HG02884 (cell line): ENCODE results near the gene KCNK16.
"Not testable (repeated sequence)": the region's sequence is repeated elsewhere in the genome, so short reads cannot be mapped to it uniquely, and the experiment has no call there.

ENCODE experiments used
- ATAC-seq: cut with Tn5 transposase; IDR thresholded peaks from one replicate; pipeline ENCODE4 v1.9.1; 2021; ENCODE audit warnings: mild to moderate bottlenecking, moderate library complexity; ENCODE audit not compliant: unreplicated experiment

The KCNK16 gene

DNA sequence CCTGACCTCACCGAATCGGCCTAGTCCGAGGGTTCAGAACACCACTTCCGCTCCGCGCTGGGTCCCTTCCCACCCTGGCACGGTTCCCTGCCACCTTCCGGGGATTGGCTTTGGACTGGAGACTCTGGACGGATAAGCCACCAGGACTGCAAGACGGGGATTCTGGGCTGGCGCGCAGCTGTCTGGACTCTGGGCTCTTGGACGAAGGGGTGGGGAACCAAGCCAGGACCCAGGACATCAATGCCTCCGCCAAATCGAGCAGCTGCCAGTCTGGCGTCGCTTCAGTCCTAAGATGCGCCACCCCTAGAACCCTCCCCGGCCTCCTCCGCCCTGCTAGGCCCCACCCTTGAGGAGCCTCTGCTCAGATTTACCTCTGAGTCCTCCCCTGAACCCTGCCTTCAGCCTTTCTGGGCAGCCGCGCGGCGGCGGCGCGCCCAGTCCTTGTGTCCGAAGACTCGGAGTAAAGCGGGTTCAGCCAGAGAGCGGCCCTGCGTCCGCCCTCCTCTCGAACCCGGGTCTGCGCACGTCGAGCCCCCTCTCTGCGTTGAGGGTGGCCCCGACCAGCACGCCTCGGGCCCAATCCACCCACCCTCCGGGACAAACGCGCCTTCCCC, 9.5 kb downstream of the KCNK16 start:
- ATAC-seq = no peak

DNA sequence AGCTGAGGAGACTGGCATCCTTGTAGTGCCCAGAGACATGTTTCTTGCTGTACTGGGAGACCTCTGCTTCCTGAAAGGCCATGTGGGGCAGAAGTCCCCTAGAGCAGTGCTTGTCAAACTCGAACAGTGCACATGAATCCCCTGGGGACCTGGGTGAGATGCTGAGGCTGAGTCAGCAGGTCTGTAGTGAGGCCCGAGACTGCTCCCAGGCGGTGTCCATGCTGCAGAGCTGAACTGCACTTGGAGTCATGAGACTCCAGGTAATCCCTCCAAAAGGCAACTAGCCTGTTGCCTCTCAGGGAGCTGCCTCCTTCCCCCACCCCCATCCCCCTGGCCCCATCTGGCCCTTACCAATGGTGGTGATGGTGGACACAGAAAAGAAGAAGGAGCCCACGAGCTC, 12.0 kb downstream of the KCNK16 start:
- no peak for ATAC-seq

GRCh38 chr6:39309942-39310531, 12.5 kb downstream of the KCNK16 start:
- ATAC-seq = no peak

DNA sequence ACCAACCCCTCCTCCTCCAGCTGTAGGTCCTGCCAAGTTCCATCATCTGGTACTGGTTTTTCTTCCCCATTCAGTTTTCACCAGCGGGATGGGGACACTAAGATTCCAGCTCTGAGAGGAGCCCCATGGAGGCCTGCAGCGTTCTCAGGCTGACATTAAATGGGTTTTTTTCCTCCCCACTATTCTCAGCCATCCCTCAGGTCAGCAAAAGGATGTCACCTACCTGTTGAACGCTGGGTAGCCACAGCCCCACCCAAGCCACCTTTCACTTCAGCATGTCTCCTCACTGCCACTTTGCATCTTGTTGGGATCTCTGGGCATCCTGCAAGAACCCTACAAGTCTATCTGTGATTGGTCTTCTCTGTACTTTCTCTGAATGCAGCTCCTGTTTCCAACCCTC, 15.0 kb downstream of the KCNK16 start:
- ATAC-seq = no peak

- ATAC-seq = no peak
Measured at GRCh38 chr6:39304951-39305350, 17.6 kb downstream of the KCNK16 start.

DNA sequence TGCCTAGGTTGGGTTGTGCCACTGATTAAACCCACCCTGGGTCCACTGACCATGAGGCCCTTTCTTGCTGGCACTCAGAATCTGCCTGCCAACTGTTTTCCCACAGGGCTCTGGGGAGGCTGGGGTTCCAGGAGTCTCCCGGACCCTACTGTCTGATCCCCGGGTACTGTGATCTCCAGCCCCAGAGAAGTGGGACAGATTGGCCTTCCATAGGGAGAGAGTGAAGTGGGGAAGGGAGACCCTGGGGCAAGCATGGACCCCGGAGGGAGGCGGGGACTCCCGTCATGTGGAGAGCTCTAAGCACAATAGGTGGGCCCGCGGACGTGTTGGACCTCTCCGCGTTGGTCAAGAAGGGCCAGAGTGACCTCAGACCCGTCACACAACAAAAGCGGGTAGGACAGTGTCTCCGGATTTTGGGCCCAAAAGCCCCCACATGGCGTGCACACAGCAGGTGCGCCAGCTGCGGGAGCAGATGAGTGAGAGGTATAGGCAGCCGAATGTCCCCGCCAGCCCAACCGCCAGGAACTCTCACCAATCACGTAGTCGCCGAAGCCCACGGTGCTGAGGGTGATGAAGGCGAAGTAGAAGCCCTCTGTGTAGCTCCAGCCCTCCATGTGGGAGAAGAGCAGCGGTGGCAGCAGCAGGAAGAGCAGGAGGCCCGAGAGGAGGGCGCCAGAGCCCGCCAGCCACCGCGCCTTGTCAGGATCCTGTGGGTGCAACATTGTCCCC, 18.9 kb downstream of the KCNK16 start:
- no peak for ATAC-seq

- ATAC-seq = peak; percentile 74
Measured at GRCh38 chr6:39302669-39303424, 19.7 kb downstream of the KCNK16 start.

DNA sequence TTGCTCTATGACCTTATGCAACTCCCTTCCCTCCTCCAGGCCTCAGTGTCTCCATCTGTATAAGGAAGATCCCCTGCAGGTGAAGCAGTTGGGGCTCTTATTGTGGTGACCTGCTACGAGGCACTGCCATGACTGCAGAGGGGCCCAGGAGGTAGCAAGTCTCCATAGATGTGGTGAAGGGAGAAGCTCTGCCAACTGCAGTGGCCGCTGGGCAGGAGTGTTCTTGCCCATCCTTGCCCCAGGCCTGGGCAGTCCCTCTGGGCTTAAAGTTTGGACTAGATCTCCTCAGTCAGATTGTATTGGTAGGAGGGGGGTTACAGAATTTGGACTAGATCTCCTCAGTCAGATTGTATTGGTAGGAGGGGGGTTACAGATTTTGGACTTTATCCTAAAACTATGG, 20.5 kb downstream of the KCNK16 start:
- no peak for ATAC-seq

DNA sequence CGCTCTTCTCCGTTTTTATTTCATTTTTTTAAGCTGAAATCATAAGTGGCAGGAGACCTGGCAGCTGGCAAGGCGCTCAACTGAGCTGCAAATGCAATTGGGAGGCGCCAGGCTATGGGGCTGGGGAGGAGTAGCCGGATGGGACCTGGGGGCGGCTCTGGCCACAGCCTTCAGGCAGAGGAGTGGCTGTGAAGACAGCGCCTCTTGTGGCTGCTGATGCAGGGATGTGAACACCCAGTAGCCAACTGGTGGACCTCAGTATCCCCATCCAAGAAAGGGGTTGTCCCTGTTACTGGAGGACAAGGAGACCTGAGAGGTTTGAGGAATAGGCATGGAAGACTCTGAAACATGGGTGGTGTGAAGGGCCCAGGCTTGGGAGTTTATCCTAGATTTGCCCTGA, 20.9 kb downstream of the KCNK16 start:
- ATAC-seq = no peak

GRCh38 chr6:39300739-39301138, 21.8 kb downstream of the KCNK16 start:
- no peak for ATAC-seq

GRCh38 chr6:39298061-39298460, 24.4 kb downstream of the KCNK16 start:
- ATAC-seq = no peak

DNA sequence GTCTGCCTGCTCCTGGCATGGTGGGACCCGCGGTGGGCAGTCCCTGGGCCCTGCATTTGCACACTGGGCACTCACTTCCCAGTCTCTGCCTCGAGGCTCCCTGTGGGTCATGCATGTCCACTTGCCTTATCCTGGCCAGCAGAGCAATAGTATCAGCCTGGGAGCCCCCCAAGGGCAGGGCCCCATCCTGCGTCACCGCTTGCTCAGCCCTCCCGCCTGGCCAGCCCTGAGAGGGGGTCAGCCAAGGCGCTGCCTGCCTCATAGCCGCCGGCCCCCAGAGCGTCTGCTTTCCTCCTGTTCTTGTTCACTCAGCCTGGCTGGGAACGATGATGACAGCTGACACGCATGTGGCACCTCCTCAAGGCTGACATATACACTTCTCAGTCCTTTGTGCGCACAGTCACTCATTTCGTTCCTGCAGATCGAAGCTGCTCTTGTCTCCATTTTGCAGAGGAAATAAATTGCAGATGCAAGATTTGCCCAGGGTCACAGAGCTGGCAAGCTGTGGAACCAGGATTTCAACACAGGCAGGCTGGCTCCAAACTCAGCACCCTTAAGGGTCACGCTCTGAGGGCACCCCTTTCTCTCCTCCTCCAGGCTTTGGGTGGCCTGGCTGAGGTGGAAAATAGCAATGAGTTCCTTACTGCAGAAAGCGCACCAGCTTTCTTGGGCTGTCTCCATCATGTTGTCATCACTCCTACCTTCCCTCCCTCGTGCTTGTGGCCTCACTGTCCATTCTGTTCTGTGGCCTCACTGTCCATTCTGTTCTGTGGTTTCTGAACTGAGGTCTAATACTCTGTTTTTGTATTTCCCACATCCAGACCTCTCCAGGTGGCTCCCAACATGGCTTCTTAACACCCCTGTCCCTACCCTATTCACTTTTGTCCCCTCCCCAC, 25.5 kb downstream of the KCNK16 start:
- no peak for ATAC-seq

DNA sequence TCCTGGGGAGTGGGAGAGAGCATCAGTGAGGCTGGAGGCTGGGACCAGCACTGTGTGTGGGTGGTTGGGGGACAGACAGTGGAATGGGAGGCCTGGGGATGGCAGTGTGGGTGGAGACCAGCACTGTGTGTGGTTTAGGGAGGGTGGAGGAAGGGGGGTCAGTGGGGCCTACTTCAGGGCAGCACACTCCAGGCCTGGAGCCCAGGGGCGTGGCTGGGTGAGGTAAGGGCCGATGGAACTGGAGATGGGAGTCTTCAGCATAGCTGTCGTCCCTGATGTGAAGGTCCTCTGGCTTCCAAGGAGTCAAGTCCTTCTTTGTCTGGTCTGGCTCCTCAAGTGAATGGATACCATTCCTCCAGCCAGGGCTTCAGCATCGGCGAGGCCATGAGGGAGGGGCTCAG, 26.9 kb downstream of the KCNK16 start:
- no peak for ATAC-seq

- no peak for ATAC-seq
Measured at GRCh38 chr6:39294899-39295298, 27.6 kb downstream of the KCNK16 start.

- ATAC-seq = no peak
Measured at GRCh38 chr6:39294133-39294532, 28.4 kb downstream of the KCNK16 start.

GRCh38 chr6:39292637-39293036, 29.9 kb downstream of the KCNK16 start:
- ATAC-seq = no peak

- no peak for ATAC-seq
Measured at GRCh38 chr6:39289490-39289889, 33.0 kb downstream of the KCNK16 start.

- ATAC-seq = no peak
Measured at GRCh38 chr6:39287601-39288000, 34.9 kb downstream of the KCNK16 start.

DNA sequence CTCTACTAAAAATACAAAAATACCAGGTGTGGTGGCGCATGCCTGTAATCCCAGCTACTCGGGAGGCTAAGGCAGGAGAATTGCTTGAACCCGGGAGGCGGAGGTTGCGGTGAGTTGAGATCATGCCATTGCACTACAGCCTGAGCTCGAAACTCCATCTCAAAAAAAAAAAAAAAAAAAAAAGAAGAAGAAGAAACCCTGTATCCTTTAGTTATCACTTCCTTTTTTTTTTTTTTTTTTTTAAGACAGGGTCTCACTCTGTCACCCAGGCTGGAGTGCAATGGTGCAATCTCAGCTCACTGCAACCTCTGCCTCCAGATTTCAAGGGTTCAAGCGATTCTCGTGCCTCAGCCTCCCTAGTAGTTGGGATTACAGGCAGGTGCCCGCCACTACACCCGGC, 35.9 kb downstream of the KCNK16 start:
- not testable (repeated sequence) for ATAC-seq

DNA sequence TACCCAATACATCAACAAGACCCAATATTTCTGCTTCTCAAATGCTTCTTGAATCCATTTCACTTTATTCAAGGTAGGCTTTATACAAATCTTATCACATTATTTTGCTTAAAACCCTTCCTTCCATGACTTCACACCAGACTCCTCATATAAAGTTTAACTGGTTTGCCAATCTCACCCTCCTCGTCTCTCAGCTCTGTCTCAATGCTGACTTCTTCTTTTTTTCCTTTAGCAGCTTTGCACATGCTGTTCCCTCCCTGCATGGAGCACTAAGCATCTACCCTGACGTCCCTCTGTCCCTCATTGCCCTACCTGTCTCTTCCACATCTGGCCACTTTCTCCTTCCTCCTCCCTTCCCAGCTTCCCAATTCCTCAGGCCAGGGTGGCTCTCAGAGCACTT, 39.7 kb downstream of the KCNK16 start:
- ATAC-seq = no peak
